OCI-LY7 (cell line): ENCODE data around the gene SRPK2. TPM values are rescaled to one million over a fixed set of nuclear protein-coding genes. Genes with fewer than 3 reads are reported as not detected.

Experiments used
- BruUV-seq: library from RNA; stranded (reverse); fragments of 400-500 nt; replicated peaks from 2 replicates; lab custom pipeline; 2021; lab: Mats Ljungman, UMichigan
- CTCF ChIA-PET: fragments of 300-600 bp; sonication (Branson Sonifier 250); formaldehyde crosslinking; loops from one replicate; lab custom pipeline; 2022; ENCODE audit warnings: antibody characterized with exemption; ENCODE audit not compliant: unreplicated experiment; lab: Charles Lee
- POLR2A ChIA-PET: fragments of 300-600 bp; sonication (Branson Sonifier 250); formaldehyde crosslinking; loops from one replicate; lab custom pipeline; 2022; ENCODE audit warnings: antibody characterized with exemption; lab: Charles Lee
- DNase-seq: peaks from one replicate; pipeline ENCODE4 v3.0.0-alpha.2; 2015; ENCODE audit warnings: low spot score
- H2AFZ ChIP-seq: fragments of 200-600 bp; sonication (generic), shearing (Covaris generic); 2 replicates; pipeline ENCODE4 v1.6.1; 2014; ENCODE audit warnings: mild to moderate bottlenecking, antibody characterized with exemption, low read length, moderate library complexity
- H3K27ac ChIP-seq: fragments of 200-600 bp; sonication (generic); 2 replicates; pipeline ENCODE4 v1.5.1; 2014; ENCODE audit warnings: mixed run types, low read depth, mild to moderate bottlenecking, moderate library complexity, low read length, inconsistent platforms; ENCODE audit not compliant: poor library complexity, severe bottlenecking
- H3K36me3 ChIP-seq: fragments of 200-600 bp; sonication (generic); 2 replicates; pipeline ENCODE4 v1.6.1; 2014; ENCODE audit warnings: mild to moderate bottlenecking, antibody characterized with exemption, low read length, moderate library complexity, mixed read lengths; ENCODE audit not compliant: insufficient read depth
- H3K4me1 ChIP-seq: fragments of 200-600 bp; sonication (generic); 2 replicates; pipeline ENCODE4 v1.5.1; 2014; ENCODE audit warnings: mild to moderate bottlenecking, low read length; ENCODE audit not compliant: insufficient read depth, poor library complexity, severe bottlenecking
- H3K4me2 ChIP-seq: fragments of 200-600 bp; sonication (generic); 2 replicates; pipeline ENCODE4 v1.6.1; 2014; ENCODE audit warnings: mild to moderate bottlenecking, low read length
- H3K4me3 ChIP-seq: fragments of 200-600 bp; sonication (generic); 2 replicates; pipeline ENCODE4 v1.5.1; 2014; ENCODE audit warnings: mild to moderate bottlenecking, low read depth, low read length; ENCODE audit not compliant: poor library complexity, severe bottlenecking
- H3K79me2 ChIP-seq: fragments of 200-600 bp; sonication (generic); 2 replicates; pipeline ENCODE4 v1.6.1; 2016; ENCODE audit warnings: low read depth, mild to moderate bottlenecking, low read length, moderate library complexity, mixed read lengths; ENCODE audit not compliant: insufficient read depth
- H3K9me2 ChIP-seq: fragments of 200-600 bp; sonication (generic); 2 replicates; pipeline ENCODE4 v1.6.1; 2016; ENCODE audit warnings: mild to moderate bottlenecking, low read length, mixed read lengths; ENCODE audit not compliant: insufficient read depth
- H3K9me3 ChIP-seq: fragments of 200-600 bp; sonication (generic); 2 replicates; pipeline ENCODE4 v1.6.1; 2014; ENCODE audit warnings: mild to moderate bottlenecking, mixed run types, low read length, mixed read lengths
- H4K20me1 ChIP-seq: fragments of 200-600 bp; sonication (generic); 2 replicates; pipeline ENCODE4 v1.6.1; 2014; ENCODE audit warnings: mild to moderate bottlenecking, antibody characterized with exemption, low read length, moderate library complexity, mixed read lengths; ENCODE audit not compliant: insufficient read depth
- CTCF ChIP-seq: fragments of 200-600 bp; sonication (generic); conservative IDR thresholded peaks from 2 replicates; pipeline ENCODE4 v1.5.1; 2014; ENCODE audit warnings: mild to moderate bottlenecking, antibody characterized with exemption, low read length, moderate library complexity, mixed read lengths
- EZH2phosphoT487 ChIP-seq: fragments of 200-600 bp; sonication (generic); IDR thresholded peaks from 2 replicates; pipeline ENCODE4 v1.6.1; 2018; ENCODE audit warnings: low read depth, borderline replicate concordance, mild to moderate bottlenecking, mixed run types, antibody characterized with exemption, low read length, moderate library complexity, mixed read lengths
- intact Hi-C: fragments of 100-400 bp; cut with micrococcal nuclease; formaldehyde crosslinking; loops from one replicate; pipeline ENCODE4 v1.10.0; 2022; ENCODE audit not compliant: unreplicated experiment
- total RNA-seq, 2 experiments: library from RNA; depleted of rRNA in 1 of 2; stranded (reverse); fragments of >200 nt in 1 of 2; shearing (Covaris generic) in 1 of 2; gene quantifications; 2 replicates each; pipeline ENCODE4 v1.2.3, GENCODE V29; 2014 to 2022

SRPK2 gene
- total RNA-seq, 2 experiments from 2014 or later, result 22.1 to 26.8 TPM

DNA sequence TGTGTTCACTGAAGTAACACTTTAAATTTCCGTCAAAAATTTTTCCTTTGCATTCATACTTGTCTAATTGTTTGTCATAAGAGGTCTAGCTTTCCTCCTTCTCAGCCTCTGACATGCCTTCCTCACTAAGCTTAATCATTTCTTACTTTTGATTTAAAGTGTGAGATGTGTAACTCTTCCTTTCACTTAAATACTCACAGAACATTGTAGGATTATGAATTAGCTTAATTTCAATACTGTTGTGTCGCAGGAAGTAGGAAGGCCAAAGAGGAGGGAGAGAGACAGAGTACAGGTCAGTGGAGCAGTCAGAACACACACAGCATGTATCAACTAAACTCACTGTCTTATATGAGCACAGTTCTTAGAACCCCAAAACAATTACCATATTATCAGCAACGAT, 99.0 kb downstream of the SRPK2 start:
- H2AFZ ChIP-seq, result no peak overlapping the region
- no peak overlapping the region for H3K27ac ChIP-seq
- H3K4me1 ChIP-seq, result no peaks in the 10 kb centered on the region
- H4K20me1 ChIP-seq, result no peaks in the 10 kb centered on the region; the same call in 1 of the 2 replicates
- H3K79me2 ChIP-seq, result no peaks in the 10 kb centered on the region
- intact Hi-C loops, result no loop called here
- H3K9me3 ChIP-seq, result no peaks in the 10 kb centered on the region
- H3K9me2 ChIP-seq, result no peaks in the 10 kb centered on the region
- no TSS peak for BruUV-seq
- no peak overlapping the region for H3K4me2 ChIP-seq
- no peak overlapping the region for H3K4me3 ChIP-seq
- no peaks in the 10 kb centered on the region for H3K36me3 ChIP-seq
- DNase-seq, result no peak
- CTCF ChIA-PET, result no interaction called here
- TF ChIP-seq EZH2phosphoT487 (no peak), CTCF (no peak)
- POLR2A ChIA-PET, result interaction anchor here (0.6 kb wide), 1 partner anchor 1076 kb away, joined by 5 read pairs; no protein-coding TSS in a partner anchor

GRCh38 chr7:105286441-105286840, 102.3 kb downstream of the SRPK2 start:
- no peak for TF ChIP-seq EZH2phosphoT487
- no peak for TF ChIP-seq CTCF
- intact Hi-C loops, result no loop called here

DNA sequence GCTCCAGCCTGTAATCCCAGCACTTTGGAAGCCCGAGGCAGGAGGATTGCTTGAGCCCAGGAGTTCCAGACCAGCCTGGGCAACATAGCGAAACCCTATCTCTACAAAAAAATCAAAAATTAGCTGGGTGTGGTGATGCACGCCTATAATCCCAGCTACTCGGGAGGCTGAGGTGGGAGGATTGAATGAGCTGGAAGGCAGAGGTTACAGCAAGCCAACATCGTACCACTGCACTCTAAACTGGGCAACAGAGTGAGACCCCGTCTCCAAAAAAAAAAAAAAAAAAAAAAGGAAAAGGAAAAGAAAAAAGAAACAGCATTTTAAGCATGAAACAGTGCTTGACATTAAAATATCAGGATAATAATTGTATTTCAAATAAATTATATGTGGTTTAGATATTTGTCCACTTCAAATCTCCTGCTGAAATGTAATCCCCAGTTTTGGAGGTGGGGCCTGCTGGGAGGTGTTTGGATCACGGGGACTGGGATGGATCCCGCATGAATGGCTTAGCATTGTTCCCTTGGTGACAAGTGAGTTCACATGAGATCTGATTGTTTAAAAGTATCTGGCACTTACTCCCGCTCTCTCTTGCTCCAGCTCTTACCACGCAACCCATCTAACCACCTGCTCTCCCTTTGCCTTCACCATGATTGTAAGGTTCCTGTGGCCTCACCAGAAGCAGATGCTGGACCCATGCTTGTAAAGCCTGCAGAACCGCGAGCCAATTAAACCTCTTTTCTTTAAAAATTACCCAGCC, 103.4 kb downstream of the SRPK2 start:
- intact Hi-C loops, result no loop called here
- Histone ChIP-seq H3K79me2 (no peaks in the 10 kb centered on the region), H3K27ac (no peak overlapping the region), H3K4me3 (no peak overlapping the region), H3K36me3 (no peaks in the 10 kb centered on the region), H3K4me1 (no peaks in the 10 kb centered on the region), H3K9me2 (no peaks in the 10 kb centered on the region), H3K4me2 (no peak overlapping the region), H4K20me1 (no peaks in the 10 kb centered on the region; the same call in 1 of the 2 replicates), H3K9me3 (no peaks in the 10 kb centered on the region), H2AFZ (no peak overlapping the region)
- TF ChIP-seq CTCF, result no peak
- DNase-seq, result no peak
- no TSS peak for BruUV-seq
- CTCF ChIA-PET, result no interaction called here
- POLR2A ChIA-PET, result interaction anchor here (1.0 to 1.2 kb wide), 2 partner anchors 9 to 23 kb away, joined by 3 read pairs; no protein-coding TSS in a partner anchor

More at GRCh38 chr7:105286441-105286840, 102.3 kb downstream of the SRPK2 start:
- H3K79me2 ChIP-seq, result no peaks in the 10 kb centered on the region
- no peak overlapping the region for H3K4me2 ChIP-seq
- DNase-seq, result no peak
- no peaks in the 10 kb centered on the region for H3K36me3 ChIP-seq
- no peak overlapping the region for H3K4me3 ChIP-seq
- H3K9me2 ChIP-seq, result no peaks in the 10 kb centered on the region
- no TSS peak for BruUV-seq
- no peaks in the 10 kb centered on the region; the same call in 1 of the 2 replicates for H4K20me1 ChIP-seq
- H3K27ac ChIP-seq, result no peak overlapping the region
- no peaks in the 10 kb centered on the region for H3K9me3 ChIP-seq
- POLR2A ChIA-PET, result no interaction called here
- CTCF ChIA-PET, result no interaction called here
- H2AFZ ChIP-seq, result no peak overlapping the region
- no peaks in the 10 kb centered on the region for H3K4me1 ChIP-seq
